Measurements from ENCODE around the gene C1orf21.
"Not testable (repeated sequence)": the region's sequence is repeated elsewhere in the genome, so short reads cannot be mapped to it uniquely, and the experiment has no call there.

C1orf21 gene, protein sequence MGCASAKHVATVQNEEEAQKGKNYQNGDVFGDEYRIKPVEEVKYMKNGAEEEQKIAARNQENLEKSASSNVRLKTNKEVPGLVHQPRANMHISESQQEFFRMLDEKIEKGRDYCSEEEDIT

DNA sequence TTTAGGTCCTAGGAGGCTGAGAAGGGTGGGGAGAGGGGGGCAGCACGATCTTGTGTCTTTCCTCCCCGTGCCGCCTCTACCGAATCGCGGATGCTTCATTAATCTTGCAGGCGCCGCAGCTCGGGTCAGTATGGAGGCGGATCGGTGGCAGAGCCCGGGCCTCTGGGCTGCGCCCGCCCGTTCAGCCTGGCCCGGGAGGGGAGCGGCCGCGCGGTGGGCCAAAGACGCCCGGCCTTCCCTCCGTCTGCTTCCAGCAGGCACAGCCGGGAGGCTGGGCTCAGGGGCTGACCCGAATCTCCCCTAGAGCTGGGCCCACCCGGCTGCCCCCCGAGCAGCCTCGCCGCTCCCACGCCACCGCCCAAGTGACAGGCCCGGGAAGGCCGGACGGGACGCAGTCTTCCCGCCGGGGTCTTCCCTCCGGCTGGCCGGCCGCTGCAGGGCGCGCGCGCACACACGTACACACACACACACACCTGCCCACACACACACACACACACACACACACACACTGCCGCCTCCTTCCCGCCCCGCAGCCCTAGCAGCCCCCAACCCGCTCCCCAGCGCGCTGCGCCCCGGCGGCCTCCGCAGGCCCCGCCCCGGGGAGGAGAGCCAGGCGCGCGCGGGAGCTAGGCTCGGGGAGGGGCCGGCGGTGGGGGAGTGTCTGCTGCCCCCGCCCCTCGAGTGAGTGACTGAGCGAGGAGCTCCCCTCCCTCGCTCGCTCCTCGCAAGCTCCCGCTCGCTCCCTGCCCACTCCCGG is at the start of gene C1orf21:
TSS of gene C1orf21 (plus strand) at position 718 of the 757 bp plus-strand sequence. CDS start 90,481 bp downstream, outside the sequence.
- DNase-seq: peak in 49 of 51 donors; percentile 23 to 90 (median 72)

DNA sequence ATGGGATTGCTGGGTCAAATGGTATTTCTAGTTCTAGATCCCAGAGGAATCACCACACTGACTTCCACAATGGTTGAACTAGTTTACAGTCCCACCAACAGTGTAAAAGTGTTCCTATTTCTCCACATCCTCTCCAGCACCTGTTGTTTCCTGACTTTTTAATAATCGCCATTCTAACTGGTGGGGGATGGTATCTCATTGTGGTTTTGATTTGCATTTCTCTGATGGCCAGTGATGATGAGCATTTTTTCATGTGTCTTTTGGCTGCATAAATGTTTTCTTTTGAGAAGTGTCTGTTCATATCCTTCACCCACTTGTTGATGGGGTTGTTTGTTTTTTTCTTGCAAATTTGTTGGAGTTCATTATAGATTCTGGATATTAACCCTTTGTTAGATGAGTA is 49.0 kb upstream of the C1orf21 start:
- DNase-seq: not testable (repeated sequence)

DNA sequence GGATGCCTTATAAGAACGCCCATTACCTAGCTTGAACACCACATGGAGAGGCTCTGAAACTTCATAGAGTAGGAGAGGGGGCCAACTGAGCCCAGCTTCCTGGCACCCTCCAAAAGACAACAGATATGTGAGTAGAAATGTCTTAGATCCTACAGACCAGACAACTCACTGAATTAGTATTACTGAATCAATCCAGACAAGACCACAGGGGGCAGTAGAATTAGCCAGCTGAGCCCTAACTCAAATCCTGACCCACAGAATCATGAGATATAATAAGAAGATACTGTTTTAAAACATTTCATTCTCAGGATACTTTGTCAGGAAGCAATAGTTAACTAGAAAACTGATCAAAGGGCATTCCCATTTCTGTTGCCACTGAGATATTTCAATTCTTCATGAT is 45.8 kb upstream of the C1orf21 start:
- DNase-seq: no peak

DNA sequence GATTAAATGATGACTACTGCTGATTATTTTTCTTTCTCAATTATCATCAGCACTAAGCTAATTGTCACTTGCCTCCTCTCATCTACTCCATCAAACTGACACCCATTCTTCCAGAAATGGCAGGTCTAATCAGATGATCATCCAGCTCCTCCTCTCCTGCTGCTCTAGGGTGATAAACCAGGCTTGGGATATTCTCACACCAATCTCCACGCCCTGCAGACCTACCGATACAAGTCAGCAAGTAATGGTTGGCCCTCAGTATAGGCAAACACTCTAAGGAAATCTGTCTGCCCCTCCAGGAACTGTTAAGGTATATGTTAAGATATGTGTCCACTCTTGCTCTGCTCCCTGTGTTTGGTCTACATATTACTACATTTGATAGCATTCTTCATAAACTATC is 36.3 kb upstream of the C1orf21 start:
- no peak for DNase-seq

DNA sequence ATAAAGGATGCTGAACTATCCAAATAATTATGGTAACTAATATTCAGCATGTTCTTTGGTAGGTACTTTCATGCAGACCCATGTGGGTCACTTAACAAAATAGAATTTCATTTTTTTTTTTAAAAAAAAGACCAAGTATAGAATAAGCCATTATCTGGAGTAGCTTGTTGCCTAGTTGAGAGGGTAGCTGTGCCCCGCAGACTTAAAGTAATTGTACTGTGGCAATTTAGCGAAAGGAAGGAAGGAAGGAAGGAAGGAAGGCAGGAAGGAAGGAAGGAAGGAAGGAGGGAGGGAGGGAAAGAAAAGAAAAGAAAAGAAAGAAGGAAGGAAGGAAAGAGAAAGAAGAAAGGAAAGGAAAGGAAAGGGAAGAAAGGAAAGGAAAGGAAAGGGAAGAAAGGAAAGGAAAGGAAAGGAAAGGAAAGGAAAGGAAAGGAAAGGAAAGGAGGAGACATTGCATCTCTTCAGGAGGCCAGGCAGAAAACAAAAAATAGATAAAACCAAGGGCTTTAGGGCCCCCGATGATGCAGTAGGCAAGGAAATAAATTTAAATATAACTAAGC is 35.3 kb upstream of the C1orf21 start:
- DNase-seq: no peak

DNA sequence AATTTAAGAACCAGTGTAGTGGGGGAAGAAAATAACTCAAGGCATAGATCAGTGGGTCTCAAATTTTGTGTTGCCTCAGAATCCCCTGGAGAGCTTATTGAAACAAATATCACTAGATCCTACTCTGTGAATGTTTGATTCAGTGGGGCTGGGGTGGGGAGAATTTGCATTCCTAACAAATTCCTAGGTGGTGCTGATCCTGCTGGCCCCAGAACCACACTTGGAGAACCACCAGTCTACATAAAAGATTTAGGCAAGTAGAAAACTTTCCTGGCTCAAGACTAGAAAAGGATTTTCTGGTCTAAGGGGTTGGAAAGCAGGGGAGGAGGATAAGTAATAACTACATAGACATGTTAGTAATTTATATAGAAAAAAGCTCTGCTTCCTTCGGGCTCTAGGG is 34.1 kb upstream of the C1orf21 start:
- no peak for DNase-seq

DNA sequence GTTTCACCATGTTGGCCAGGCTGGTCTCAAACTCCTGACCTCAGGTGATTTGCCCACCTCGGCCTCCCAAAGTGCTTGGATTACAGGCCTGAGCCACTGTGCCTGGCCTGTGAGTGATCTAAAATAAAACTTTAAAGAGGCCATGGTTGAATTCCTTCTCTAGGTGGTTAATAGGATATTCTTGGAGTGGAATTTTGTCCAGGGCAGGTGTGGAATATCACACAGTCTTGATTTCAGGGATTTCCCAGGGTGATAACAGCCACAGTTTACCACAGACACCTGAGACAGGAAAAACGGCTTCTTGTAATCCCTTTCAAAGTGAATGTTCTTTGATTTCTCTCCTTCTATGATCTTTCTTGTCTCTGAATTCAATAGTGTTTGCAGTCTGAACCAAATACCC is 32.1 kb upstream of the C1orf21 start:
- DNase-seq: no peak

DNA sequence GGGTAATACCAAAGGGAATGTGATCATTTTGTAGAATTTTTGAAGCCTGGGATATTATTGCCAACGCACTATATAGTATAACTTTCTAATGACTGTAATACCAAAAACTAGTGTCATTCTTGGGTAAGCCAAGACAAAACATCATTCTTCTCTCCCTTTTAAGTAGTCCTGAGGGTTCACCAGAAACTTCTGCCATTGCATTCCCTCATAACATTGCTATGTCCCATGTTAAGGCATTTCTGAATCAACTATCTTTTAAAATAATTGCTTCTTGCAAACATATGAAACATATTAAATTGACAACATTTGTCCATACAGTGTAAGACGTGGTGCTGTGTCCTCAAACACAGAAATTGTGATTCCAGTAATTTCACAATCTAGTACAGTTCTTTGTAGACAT is 29.9 kb upstream of the C1orf21 start:
- DNase-seq: no peak

DNA sequence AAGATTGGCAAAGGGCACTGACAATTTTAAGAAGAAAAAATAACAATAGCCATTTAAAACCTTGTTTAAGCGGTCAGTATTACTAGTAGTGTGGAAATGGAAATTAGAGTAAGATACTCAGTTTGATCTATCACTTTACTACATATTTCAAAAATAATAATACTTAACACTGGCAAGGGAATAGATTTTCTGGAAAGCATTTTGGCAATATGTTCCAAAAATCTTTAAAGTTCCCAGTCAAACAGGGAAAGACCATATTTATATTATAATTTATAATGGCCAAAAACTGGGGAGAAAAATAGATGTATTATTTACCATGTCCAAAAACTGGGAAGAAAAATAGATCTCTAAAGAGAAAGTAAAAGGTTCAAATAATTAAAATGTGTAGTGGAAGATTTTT is 28.6 kb upstream of the C1orf21 start:
- DNase-seq: no peak

DNA sequence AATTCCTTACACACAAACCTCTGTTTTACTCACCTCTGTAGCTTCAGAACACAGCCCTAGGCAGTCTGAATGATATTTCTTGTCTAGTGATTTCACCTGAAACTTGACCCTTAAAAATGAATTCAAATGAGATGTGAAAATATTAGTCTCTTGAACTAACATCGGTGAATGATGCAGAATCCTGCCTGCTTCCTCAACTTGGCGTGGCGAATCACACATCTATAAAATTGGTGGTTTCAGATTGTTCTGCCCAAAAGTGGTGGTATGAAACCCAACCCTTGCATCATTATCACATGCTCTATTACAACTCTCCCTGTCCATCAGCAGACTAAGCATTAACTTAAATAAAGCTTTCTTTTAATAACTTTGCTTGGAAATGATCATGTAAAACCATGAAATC is 26.9 kb upstream of the C1orf21 start:
- DNase-seq: no peak

DNA sequence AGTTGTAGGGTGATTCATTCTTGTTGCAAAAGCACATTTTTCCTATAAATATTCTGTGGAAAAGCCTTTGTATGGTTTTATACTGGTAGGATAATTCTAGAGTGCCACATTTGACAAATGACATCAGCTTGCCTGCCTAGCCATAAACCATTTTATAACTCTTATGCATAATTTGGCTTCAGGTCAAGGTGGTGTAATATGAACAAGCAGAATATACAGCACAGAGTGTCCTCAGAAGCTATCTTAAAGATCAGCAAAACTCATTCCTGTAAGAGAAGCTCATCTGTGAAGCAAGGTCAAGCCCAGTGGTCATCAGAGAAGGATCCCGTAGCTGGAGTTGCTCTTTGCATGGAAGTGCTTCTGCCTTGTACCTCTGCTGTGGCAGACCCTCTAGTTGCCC is 24.0 kb upstream of the C1orf21 start:
- no peak for DNase-seq

DNA sequence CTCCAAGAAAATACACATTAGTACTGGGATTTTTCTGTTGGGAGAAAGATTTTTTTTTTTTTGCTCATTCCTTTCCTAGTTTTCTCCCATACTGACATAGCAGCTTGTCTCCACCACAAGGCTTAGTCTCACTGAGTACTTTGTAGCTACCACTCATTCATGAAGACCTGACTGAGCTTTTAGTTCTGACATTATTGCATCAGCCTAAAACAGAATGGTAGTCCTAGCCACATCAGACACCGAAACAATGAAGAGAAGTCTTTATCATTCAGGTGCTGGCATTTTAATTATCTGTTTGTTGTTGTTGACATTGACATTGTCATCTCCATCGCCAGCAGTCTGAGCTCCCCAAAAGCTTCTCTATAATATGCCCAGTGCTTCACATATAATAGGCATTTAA is 21.1 kb upstream of the C1orf21 start:
- no peak for DNase-seq

DNA sequence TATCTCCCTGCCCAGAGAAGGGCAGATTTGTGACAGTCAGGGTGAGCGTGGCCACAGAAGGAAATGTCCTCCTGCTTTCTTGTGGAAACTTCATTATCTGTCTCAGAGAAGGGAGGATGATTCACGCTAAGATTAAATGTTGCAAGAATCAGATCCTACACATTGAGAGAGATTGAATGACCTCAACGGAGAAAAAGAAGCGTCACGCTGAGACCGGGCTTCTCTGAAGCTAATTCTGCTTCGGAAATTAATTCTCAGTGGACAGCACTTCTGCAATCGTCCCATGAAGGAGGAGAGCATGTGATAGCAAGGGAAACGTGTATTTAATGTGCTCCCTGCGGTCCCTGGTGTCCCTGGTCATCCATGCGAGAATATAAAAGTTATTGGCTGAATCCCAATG is 19.8 kb upstream of the C1orf21 start:
- no peak for DNase-seq

DNA sequence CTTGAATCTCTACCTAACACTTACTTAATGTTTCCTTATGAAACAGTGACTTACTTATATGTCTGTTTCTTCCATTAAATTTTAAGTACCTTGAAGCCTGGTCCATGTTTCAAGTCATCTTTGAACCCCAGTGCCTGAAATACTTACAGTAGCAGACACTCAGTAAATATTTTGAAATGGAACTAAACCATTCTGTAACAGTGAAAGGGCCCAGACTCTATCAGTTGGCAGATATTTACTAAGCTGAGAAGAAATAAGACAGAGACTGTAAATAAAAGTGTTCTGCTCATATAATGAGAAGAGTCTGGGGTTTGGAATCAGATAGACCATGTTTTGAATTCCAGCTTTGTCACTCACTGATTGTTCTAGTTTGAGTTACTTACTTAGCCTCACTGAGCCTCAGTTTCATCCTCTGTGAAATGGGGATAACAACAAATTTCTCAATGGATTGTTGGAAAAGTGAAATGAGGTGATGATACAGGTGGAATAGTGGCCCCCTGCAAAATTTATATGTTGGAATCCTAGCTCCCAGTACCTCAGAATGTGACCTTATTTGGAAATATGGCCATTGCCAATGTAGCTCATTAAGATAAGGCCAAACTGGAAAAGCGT is 19.3 kb upstream of the C1orf21 start:
- no peak for DNase-seq

DNA sequence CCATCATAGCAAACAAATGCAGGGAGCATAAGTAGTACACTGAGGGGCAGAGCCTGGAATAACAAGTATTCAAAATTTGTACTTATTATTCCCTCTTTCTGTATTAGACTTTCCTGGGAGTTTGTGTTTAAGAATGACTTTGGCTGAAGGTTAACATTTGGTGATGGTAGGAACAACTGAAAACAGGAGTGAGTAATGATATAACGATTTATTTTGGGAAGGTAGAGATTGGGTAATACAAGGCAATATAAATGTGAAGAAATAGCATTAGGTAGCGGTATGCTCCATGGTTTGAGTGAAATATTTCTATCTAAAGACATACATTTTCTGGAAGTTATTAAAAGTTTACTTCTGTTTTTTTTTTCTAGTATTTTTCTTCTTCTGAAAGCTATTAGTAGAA is 18.5 kb upstream of the C1orf21 start:
- DNase-seq: no peak

DNA sequence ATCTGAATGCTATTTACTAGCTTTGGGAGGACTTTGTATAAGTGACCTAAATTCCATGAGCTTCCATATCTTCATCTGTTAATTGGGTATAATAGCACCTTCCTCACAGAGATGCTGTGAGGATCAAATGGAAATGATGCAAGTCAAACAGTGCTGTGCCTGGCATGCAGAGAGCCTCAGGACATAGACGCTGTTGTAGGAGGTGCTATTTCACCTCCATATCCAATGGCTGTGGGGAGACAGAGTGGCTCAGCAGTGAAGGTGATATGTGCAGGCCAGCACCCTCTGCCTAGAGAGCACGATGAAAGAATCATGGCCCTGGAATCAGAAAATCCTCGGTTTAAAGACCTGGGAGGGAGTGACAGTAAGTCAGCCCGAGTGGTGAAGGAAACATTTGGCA is 16.0 kb upstream of the C1orf21 start:
- DNase-seq: no peak

DNA sequence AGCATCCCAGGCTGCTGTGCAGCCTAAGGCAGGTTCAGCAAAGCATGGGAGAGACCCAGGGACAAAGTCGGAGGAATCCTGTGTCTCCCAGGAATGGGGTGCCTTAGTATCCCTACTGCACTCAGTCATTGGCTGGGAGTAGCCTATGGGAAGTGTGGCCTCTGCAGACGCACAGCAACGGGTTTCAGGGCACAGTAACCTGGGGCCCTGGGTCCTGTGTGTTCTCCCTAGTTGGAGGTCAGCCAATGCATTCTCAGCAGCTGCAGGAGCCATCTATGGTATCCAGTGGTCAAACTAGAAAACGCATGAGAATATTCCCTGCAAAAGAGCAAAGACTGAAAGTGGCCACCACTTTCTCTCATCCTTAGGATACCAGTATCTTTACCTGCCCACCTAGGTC is 13.7 kb upstream of the C1orf21 start:
- DNase-seq: no peak

DNA sequence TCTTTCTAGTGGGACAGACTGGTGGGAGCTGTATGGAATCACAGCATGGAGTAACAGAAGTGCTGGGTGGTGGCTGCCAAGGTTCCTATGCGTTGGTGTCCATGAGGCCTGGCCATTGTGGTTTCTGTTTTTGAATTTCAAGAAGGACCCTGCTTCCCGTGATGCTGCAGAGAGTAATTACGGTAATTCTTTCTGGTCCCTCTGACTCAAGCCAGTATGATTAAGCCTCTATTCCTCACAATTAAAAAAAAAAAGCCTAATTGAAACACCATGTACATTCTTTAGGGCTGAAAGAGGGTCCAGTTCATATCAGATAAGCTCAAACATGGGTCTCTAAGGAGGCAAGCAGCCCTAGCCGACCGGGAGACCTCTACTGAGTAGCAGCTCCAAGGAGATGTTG is 10.5 kb upstream of the C1orf21 start:
- DNase-seq: no peak

DNA sequence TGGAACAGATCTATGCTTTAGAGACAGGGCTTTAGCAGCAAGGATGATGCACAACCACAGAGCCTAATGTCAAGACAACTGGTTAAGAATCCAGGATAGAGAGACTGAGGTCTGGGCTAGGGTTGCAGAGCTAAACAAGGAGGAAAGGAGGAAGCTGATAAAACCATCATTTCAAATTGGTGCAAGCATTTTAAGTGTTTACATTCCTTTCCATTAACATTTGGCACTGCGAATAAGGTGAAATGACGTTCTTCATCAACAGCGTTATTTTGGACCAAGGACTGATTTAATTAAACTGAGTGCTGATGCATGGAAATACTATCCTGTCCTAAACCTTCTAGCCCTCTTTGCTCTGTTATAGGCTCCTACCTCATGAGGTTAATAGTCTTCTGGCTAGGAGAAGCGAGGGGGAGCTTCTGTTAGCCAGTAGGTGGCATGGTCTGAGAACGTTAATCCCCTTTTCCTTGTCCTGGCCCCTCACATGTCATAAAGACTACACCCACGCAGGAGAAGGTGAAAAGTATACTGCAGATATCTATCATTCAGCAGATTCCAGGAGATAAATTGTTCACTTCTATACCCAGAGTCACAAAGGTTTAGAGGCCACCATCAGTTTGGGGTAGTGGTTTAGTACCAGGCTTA is 7.6 kb upstream of the C1orf21 start:
- DNase-seq: no peak

DNA sequence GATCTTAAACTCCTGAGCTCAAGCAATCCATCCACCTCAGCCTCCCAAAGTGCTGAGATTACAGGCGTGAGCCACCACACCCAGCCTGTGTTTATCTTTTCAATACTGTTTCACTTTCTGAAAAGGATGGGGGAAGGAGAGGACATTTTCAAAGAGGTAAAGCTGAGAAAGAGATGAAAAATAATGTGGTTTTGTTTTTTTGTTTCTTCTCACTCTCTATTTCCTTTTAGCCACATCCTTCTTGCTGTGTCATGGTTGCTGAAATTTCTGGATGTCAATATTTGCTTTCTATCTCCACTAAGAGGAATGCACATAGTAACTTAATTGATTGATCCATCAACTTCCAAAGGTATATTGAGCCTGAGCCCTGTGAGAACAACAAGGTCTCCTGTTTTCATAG is 6.4 kb upstream of the C1orf21 start:
- no peak for DNase-seq

DNA sequence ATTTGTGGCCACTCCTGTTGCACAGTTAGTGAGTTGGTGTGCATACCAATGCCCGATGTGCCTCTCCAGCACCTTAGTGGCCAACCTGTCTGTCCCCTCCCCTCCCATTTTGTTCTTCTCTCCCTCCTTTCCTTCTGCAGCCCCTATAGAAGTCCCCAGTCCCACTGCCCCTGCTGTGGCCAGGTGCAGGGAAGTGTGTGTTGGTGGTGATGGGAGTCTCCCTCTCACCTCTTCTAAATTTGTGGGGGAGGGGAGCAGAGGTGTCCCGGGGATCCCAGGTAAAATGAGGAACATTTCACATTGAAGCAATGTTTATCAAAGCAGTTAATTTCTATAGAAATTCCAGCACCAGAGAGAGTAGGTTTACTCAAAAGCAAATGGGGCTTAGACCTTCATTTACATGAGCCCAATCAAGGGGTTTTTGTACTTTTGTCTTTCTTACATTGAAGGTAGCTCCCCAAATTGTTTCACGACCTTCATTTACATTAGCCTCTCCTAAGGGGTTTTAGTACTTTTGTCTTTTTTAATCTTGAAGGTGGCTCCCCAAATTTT is 3.0 kb upstream of the C1orf21 start:
- DNase-seq: no peak

DNA sequence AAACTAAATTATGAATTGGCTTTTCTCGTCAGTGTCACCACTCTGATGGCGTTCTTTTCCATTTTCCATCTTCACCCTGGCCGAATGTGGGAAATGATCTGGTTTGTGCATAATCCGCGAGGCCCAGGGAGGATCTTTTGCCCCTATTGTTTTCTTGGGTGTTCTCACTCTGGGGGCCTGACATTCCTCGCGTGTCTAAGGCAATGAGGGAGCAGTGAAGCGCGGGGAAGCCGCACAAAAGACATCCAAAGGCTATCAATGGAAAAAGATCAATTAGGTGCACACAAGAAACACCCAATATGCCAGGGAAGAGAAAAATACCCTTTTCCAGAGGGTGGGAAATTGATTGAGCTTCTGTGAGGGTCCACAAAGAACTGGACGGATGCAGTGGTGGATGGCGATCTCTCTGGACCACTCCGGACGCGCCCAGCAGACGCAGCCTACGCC is 941 bp upstream of the C1orf21 start:
- DNase-seq: peak in 1 of 51 donors; percentile 40
